OCI-LY7 (cell line): ENCODE measurements around the gene NCAN. TPM values are rescaled to one million over a fixed set of nuclear protein-coding genes. Genes with fewer than 3 reads are reported as not detected.

Experiments used
- BruUV-seq: library from RNA; stranded (reverse); fragments of 400-500 nt; replicated peaks from 2 replicates; lab custom pipeline; 2021; lab: Mats Ljungman, UMichigan
- CTCF ChIA-PET: fragments of 300-600 bp; sonication (Branson Sonifier 250); formaldehyde crosslinking; loops from one replicate; lab custom pipeline; 2022; ENCODE audit warnings: antibody characterized with exemption; ENCODE audit not compliant: unreplicated experiment; lab: Charles Lee
- POLR2A ChIA-PET: fragments of 300-600 bp; sonication (Branson Sonifier 250); formaldehyde crosslinking; loops from one replicate; lab custom pipeline; 2022; ENCODE audit warnings: antibody characterized with exemption; lab: Charles Lee
- DNase-seq: peaks from one replicate; pipeline ENCODE4 v3.0.0-alpha.2; 2015; ENCODE audit warnings: low spot score
- H2AFZ ChIP-seq: fragments of 200-600 bp; sonication (generic), shearing (Covaris generic); 2 replicates; pipeline ENCODE4 v1.6.1; 2014; ENCODE audit warnings: mild to moderate bottlenecking, antibody characterized with exemption, low read length, moderate library complexity
- H3K27ac ChIP-seq: fragments of 200-600 bp; sonication (generic); 2 replicates; pipeline ENCODE4 v1.5.1; 2014; ENCODE audit warnings: mixed run types, low read depth, mild to moderate bottlenecking, moderate library complexity, low read length, inconsistent platforms; ENCODE audit not compliant: poor library complexity, severe bottlenecking
- H3K36me3 ChIP-seq: fragments of 200-600 bp; sonication (generic); 2 replicates; pipeline ENCODE4 v1.6.1; 2014; ENCODE audit warnings: mild to moderate bottlenecking, antibody characterized with exemption, low read length, moderate library complexity, mixed read lengths; ENCODE audit not compliant: insufficient read depth
- H3K4me1 ChIP-seq: fragments of 200-600 bp; sonication (generic); 2 replicates; pipeline ENCODE4 v1.5.1; 2014; ENCODE audit warnings: mild to moderate bottlenecking, low read length; ENCODE audit not compliant: insufficient read depth, poor library complexity, severe bottlenecking
- H3K4me2 ChIP-seq: fragments of 200-600 bp; sonication (generic); 2 replicates; pipeline ENCODE4 v1.6.1; 2014; ENCODE audit warnings: mild to moderate bottlenecking, low read length
- H3K4me3 ChIP-seq: fragments of 200-600 bp; sonication (generic); 2 replicates; pipeline ENCODE4 v1.5.1; 2014; ENCODE audit warnings: mild to moderate bottlenecking, low read depth, low read length; ENCODE audit not compliant: poor library complexity, severe bottlenecking
- H3K79me2 ChIP-seq: fragments of 200-600 bp; sonication (generic); 2 replicates; pipeline ENCODE4 v1.6.1; 2016; ENCODE audit warnings: low read depth, mild to moderate bottlenecking, low read length, moderate library complexity, mixed read lengths; ENCODE audit not compliant: insufficient read depth
- H3K9me2 ChIP-seq: fragments of 200-600 bp; sonication (generic); 2 replicates; pipeline ENCODE4 v1.6.1; 2016; ENCODE audit warnings: mild to moderate bottlenecking, low read length, mixed read lengths; ENCODE audit not compliant: insufficient read depth
- H3K9me3 ChIP-seq: fragments of 200-600 bp; sonication (generic); 2 replicates; pipeline ENCODE4 v1.6.1; 2014; ENCODE audit warnings: mild to moderate bottlenecking, mixed run types, low read length, mixed read lengths
- H4K20me1 ChIP-seq: fragments of 200-600 bp; sonication (generic); 2 replicates; pipeline ENCODE4 v1.6.1; 2014; ENCODE audit warnings: mild to moderate bottlenecking, antibody characterized with exemption, low read length, moderate library complexity, mixed read lengths; ENCODE audit not compliant: insufficient read depth
- EZH2phosphoT487 ChIP-seq: fragments of 200-600 bp; sonication (generic); IDR thresholded peaks from 2 replicates; pipeline ENCODE4 v1.6.1; 2018; ENCODE audit warnings: low read depth, borderline replicate concordance, mild to moderate bottlenecking, mixed run types, antibody characterized with exemption, low read length, moderate library complexity, mixed read lengths
- intact Hi-C: fragments of 100-400 bp; cut with micrococcal nuclease; formaldehyde crosslinking; loops from one replicate; pipeline ENCODE4 v1.10.0; 2022; ENCODE audit not compliant: unreplicated experiment
- small RNA-seq: library from RNA; depleted of rRNA; stranded (forward); fragments of <200 nt; gene quantifications from one replicate; pipeline ENCODE3, GENCODE V24; 2014
- total RNA-seq, 2 experiments: library from RNA; depleted of rRNA in 1 of 2; stranded (reverse); fragments of >200 nt in 1 of 2; shearing (Covaris generic) in 1 of 2; gene quantifications; 2 replicates each; pipeline ENCODE4 v1.2.3, GENCODE V29; 2014 to 2022
- TF ChIP-seq, protein P1 (sequence below): fragments of 200-600 bp; sonication (generic); conservative IDR thresholded peaks from 2 replicates; pipeline ENCODE4 v1.5.1; 2014; ENCODE audit warnings: mild to moderate bottlenecking, antibody characterized with exemption, low read length, moderate library complexity, mixed read lengths

NCAN gene
- total RNA-seq, 2 experiments from 2014 or later = not detected

DNA sequence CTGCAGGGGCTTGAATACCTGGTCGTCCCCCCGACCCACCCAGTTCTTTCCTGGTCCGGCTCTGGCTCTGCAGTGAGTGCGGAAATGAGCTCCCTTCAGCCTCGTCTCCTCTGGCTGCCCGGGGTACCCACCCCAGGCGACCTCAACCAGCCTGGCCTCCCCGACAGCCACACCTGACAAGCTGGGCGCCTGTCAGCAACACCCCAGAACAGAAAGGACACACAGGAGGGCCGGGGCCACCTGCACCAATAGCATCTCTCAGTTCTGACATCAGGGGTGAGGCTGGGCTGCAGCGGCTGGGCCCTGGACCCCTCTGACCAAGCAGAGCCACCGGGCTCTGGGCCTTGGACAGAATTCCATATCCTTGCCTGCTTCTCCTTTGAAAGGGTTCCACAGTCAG, 88.9 kb downstream of the NCAN start:
- Histone ChIP-seq H2AFZ (no peak overlapping the region), H3K27ac (no peak overlapping the region), H3K9me2 (no peaks in the 10 kb centered on the region), H3K9me3 (no peaks in the 10 kb centered on the region), H3K79me2 (no peaks in the 10 kb centered on the region), H3K36me3 (peaks cover 64% of the 10 kb centered on the region), H4K20me1 (no peaks in the 10 kb centered on the region), H3K4me1 (no peaks in the 10 kb centered on the region), H3K4me2 (no peak overlapping the region), H3K4me3 (no peak overlapping the region)
- no peak for DNase-seq
- intact Hi-C loops = no loop called here
- ChIA-PET CTCF (no interaction called here), POLR2A (no interaction called here)
- BruUV-seq = no TSS peak
- TF ChIP-seq EZH2phosphoT487 = no peak
- TF ChIP-seq, protein P1, sequence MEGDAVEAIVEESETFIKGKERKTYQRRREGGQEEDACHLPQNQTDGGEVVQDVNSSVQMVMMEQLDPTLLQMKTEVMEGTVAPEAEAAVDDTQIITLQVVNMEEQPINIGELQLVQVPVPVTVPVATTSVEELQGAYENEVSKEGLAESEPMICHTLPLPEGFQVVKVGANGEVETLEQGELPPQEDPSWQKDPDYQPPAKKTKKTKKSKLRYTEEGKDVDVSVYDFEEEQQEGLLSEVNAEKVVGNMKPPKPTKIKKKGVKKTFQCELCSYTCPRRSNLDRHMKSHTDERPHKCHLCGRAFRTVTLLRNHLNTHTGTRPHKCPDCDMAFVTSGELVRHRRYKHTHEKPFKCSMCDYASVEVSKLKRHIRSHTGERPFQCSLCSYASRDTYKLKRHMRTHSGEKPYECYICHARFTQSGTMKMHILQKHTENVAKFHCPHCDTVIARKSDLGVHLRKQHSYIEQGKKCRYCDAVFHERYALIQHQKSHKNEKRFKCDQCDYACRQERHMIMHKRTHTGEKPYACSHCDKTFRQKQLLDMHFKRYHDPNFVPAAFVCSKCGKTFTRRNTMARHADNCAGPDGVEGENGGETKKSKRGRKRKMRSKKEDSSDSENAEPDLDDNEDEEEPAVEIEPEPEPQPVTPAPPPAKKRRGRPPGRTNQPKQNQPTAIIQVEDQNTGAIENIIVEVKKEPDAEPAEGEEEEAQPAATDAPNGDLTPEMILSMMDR = no peak

Small RNA genes within 50 kb of the gene (small RNA-seq; reads per million reads assigned to genes)
- not detected for gene RNU6-1028P

Other genes starting within 250 kb of the NCAN start
- gene SUGP2, start 178.4 kb upstream of the NCAN start, total RNA-seq (2014; rRNA removed; shearing (Covaris generic)) = 111 and 113 TPM in 2 replicates
- 229 and 288 TPM in 2 replicates for gene SUGP2, start 178.4 kb upstream of the NCAN start, total RNA-seq (2022)
- gene ARMC6, start 178.4 kb upstream of the NCAN start, total RNA-seq (2014; rRNA removed; shearing (Covaris generic)) = 72.4 and 104 TPM in 2 replicates
- gene ARMC6, start 178.4 kb upstream of the NCAN start, total RNA-seq (2022) = 53.3 and 63.9 TPM in 2 replicates
- 12.9 and 13.8 TPM in 2 replicates for gene SLC25A42, start 148.0 kb upstream of the NCAN start, total RNA-seq (2014; rRNA removed; shearing (Covaris generic))
- gene SLC25A42, start 148.0 kb upstream of the NCAN start, total RNA-seq (2022) = 23.4 and 25.2 TPM in 2 replicates
- 28.4 and 31.2 TPM in 2 replicates for gene TMEM161A, start 73.5 kb upstream of the NCAN start, total RNA-seq (2014; rRNA removed; shearing (Covaris generic))
- 38.1 and 40.5 TPM in 2 replicates for gene TMEM161A, start 73.5 kb upstream of the NCAN start, total RNA-seq (2022)
- 175 and 201 TPM in 2 replicates for gene MEF2B, start 41.7 kb upstream of the NCAN start, total RNA-seq (2014; rRNA removed; shearing (Covaris generic))
- gene MEF2B, start 41.7 kb upstream of the NCAN start, total RNA-seq (2022) = 295 and 304 TPM in 2 replicates
- 31.0 and 39.8 TPM in 2 replicates for gene BORCS8, start 19.8 kb upstream of the NCAN start, total RNA-seq (2014; rRNA removed; shearing (Covaris generic))
- gene BORCS8, start 19.8 kb upstream of the NCAN start, total RNA-seq (2022) = 35.2 and 40.2 TPM in 2 replicates
- gene RFXANK, start 19.7 kb upstream of the NCAN start, total RNA-seq (2014; rRNA removed; shearing (Covaris generic)) = 103 and 105 TPM in 2 replicates
- 114 and 115 TPM in 2 replicates for gene RFXANK, start 19.7 kb upstream of the NCAN start, total RNA-seq (2022)
- 28.6 and 29.7 TPM in 2 replicates for gene NR2C2AP, start 8.5 kb upstream of the NCAN start, total RNA-seq (2014; rRNA removed; shearing (Covaris generic))
- 21.2 and 27.3 TPM in 2 replicates for gene NR2C2AP, start 8.5 kb upstream of the NCAN start, total RNA-seq (2022)
- gene TM6SF2, start 61.3 kb downstream of the NCAN start, total RNA-seq (2014; rRNA removed; shearing (Covaris generic)) = not detected in 2 replicates
- not detected in 2 replicates for gene TM6SF2, start 61.3 kb downstream of the NCAN start, total RNA-seq (2022)
- gene SUGP1, start 108.6 kb downstream of the NCAN start, total RNA-seq (2014; rRNA removed; shearing (Covaris generic)) = 34.6 and 37.9 TPM in 2 replicates
- gene SUGP1, start 108.6 kb downstream of the NCAN start, total RNA-seq (2022) = 61.4 and 64.2 TPM in 2 replicates
- gene MAU2, start 108.9 kb downstream of the NCAN start, total RNA-seq (2014; rRNA removed; shearing (Covaris generic)) = 31.9 and 58.7 TPM in 2 replicates
- gene MAU2, start 108.9 kb downstream of the NCAN start, total RNA-seq (2022) = 81.7 and 103 TPM in 2 replicates
- gene GATAD2A, start 193.7 kb downstream of the NCAN start, total RNA-seq (2014; rRNA removed; shearing (Covaris generic)) = 62.8 and 73.4 TPM in 2 replicates
- gene GATAD2A, start 193.7 kb downstream of the NCAN start, total RNA-seq (2022) = 126 and 156 TPM in 2 replicates